GM18867 (cell line): ENCODE measurements around the gene TNFRSF8.

Experiments used
- ATAC-seq: cut with Tn5 transposase; IDR thresholded peaks from one replicate; pipeline ENCODE4 v1.9.1; 2021; ENCODE audit warnings: mild to moderate bottlenecking, moderate library complexity; ENCODE audit not compliant: unreplicated experiment

The TNFRSF8 gene

GRCh38 chr1:12140515-12141162, 77.5 kb downstream of the TNFRSF8 start:
- no peak for ATAC-seq

- no peak for ATAC-seq
These were observed 78.2 kb downstream of the TNFRSF8 start for GRCh38 chr1:12141163-12141850.

- no peak for ATAC-seq
These were observed 79.2 kb downstream of the TNFRSF8 start for GRCh38 chr1:12142141-12142823.

GRCh38 chr1:12142891-12143630, 80.0 kb downstream of the TNFRSF8 start:
- ATAC-seq = no peak

GRCh38 chr1:12143631-12144155, 80.6 kb downstream of the TNFRSF8 start:
- ATAC-seq = no peak

- ATAC-seq = no peak
These were observed 81.1 kb downstream of the TNFRSF8 start for GRCh38 chr1:12144236-12144635.

GRCh38 chr1:12144969-12145368, 81.9 kb downstream of the TNFRSF8 start:
- no peak for ATAC-seq

- no peak for ATAC-seq
These were observed 82.7 kb downstream of the TNFRSF8 start for GRCh38 chr1:12145616-12146342.

GRCh38 chr1:12146343-12147112, 83.4 kb downstream of the TNFRSF8 start:
- no peak for ATAC-seq

GRCh38 chr1:12147201-12147701, 84.1 kb downstream of the TNFRSF8 start:
- ATAC-seq = no peak

- no peak for ATAC-seq
These were observed 85.3 kb downstream of the TNFRSF8 start for GRCh38 chr1:12148160-12148957.

- ATAC-seq = peak; percentile 33
These were observed 86.1 kb downstream of the TNFRSF8 start for GRCh38 chr1:12148958-12149790.

GRCh38 chr1:12149791-12150175, 86.7 kb downstream of the TNFRSF8 start:
- ATAC-seq = no peak

GRCh38 chr1:12150456-12151200, 87.5 kb downstream of the TNFRSF8 start:
- no peak for ATAC-seq

GRCh38 chr1:12151465-12151864, 88.4 kb downstream of the TNFRSF8 start:
- ATAC-seq = no peak

- ATAC-seq = peak; percentile 66
These were observed 89.2 kb downstream of the TNFRSF8 start for GRCh38 chr1:12152113-12152891.
